B cell (primary cell): Measurements from ENCODE around the gene ESRP2.

ENCODE experiments used
- EZH2 ChIP-seq: IDR thresholded peaks from 2 replicates; pipeline ENCODE4 v1.6.1; 2012; ENCODE audit warnings: borderline replicate concordance, low read depth, mild to moderate bottlenecking, moderate library complexity, low read length; ENCODE audit not compliant: insufficient read depth, poor library complexity, severe bottlenecking
- TF ChIP-seq, protein P1 (sequence below): fragments of 200-600 bp; IDR thresholded peaks from one replicate; pipeline ENCODE4 v1.8.0; 2022; ENCODE audit warnings: antibody characterized with exemption, mild to moderate bottlenecking

DNA sequence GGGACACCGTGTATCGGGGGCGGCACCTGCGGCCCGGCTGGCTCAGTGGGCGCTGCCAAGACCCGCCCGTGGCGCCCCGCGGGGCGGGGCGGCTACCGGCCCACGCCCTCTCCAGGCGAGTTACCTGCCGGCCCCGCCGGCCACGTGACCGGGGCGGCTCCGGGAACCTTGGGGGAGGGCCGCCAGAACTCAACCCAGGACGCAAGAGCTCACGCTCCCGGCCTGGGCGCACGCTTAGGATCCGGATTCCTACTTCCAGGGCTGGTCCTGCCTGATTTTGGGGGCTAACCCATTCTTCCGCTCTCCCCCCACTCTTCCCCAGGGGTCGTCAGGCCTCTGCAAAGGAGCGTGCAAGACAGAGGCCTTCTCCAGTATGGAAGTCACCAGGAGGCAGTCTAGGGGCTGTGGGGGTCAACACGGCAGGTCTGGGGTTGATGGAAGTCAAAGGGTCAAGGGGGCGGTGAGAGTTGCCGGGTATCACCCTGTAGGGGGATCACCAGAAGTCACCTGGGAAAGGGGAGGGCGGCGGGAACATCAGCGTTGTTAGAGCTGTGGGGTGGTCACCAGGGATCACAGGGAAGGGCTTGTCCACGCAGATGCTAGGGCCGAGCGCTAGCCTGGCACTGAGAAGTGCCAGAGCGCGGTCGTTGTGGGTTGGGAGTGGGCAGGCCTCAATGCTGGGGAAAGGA, 354 bp upstream of the ESRP2 start:
- TF ChIP-seq, protein P1, sequence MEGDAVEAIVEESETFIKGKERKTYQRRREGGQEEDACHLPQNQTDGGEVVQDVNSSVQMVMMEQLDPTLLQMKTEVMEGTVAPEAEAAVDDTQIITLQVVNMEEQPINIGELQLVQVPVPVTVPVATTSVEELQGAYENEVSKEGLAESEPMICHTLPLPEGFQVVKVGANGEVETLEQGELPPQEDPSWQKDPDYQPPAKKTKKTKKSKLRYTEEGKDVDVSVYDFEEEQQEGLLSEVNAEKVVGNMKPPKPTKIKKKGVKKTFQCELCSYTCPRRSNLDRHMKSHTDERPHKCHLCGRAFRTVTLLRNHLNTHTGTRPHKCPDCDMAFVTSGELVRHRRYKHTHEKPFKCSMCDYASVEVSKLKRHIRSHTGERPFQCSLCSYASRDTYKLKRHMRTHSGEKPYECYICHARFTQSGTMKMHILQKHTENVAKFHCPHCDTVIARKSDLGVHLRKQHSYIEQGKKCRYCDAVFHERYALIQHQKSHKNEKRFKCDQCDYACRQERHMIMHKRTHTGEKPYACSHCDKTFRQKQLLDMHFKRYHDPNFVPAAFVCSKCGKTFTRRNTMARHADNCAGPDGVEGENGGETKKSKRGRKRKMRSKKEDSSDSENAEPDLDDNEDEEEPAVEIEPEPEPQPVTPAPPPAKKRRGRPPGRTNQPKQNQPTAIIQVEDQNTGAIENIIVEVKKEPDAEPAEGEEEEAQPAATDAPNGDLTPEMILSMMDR = no peak
- no peak for TF ChIP-seq EZH2
